ENCODE data around the gene NR2C2AP. TPM values are rescaled to one million over a fixed set of nuclear protein-coding genes. Genes with fewer than 3 reads are reported as not detected.

Gene NR2C2AP
- total and polyA plus RNA-seq, 4 donors = 9.8 to 21.8 (median 12.3) TPM

GRCh38 chr19:19152668-19153384 is 50.4 kb downstream of the NR2C2AP start:
- no peak for DNase-seq
- peaks cover 0 to 4% of the 10 kb centered on the region in 2 donors for H3K36me3 ChIP-seq (ENCODE audit: control insufficient read depth in 1 of 2, insufficient read depth in 2 of 2, low read length in 1 of 2)
- 37 to 50% methylated on average over 13 of the region's 13 CpGs for WGBS, 2 donors
- ATAC-seq (ENCODE audit: low FRiP score) = no peak
- H3K27ac ChIP-seq (ENCODE audit: low read depth in 1 of 2, low read length in 2 of 2) = no peak overlapping the region
- no peak overlapping the region for H3K4me3 ChIP-seq (ENCODE audit: low read length in 2 of 2)
- H3K27me3 ChIP-seq (ENCODE audit: control insufficient read depth in 1 of 2, insufficient read depth in 2 of 2, low read length in 1 of 2) = no peaks in the 10 kb centered on the region
- H3K4me1 ChIP-seq (ENCODE audit: control insufficient read depth in 1 of 2, insufficient read depth in 2 of 2, low read length in 2 of 2) = no peaks in the 10 kb centered on the region
- H3K9me3 ChIP-seq (ENCODE audit: control insufficient read depth, low read length) = no peaks in the 10 kb centered on the region
- intact Hi-C loops (cut with DNase I) = no loop called here

GRCh38 chr19:19151418-19151817 is 51.8 kb downstream of the NR2C2AP start:
- H3K36me3 ChIP-seq (ENCODE audit: control insufficient read depth in 1 of 2, insufficient read depth in 2 of 2, low read length in 1 of 2) = peaks cover 0 to 4% of the 10 kb centered on the region in 2 donors
- no peak overlapping the region for H3K4me3 ChIP-seq (ENCODE audit: low read length in 2 of 2)
- 77 to 83% methylated on average over 11 of the region's 11 CpGs for WGBS, 2 donors
- H3K27ac ChIP-seq (ENCODE audit: low read depth in 1 of 2, low read length in 2 of 2) = no peak overlapping the region
- intact Hi-C loops (cut with DNase I) = no loop called here
- ATAC-seq (ENCODE audit: low FRiP score) (no peak), DNase-seq (no peak)
- no peaks in the 10 kb centered on the region for H3K9me3 ChIP-seq (ENCODE audit: control insufficient read depth, low read length)
- no peaks in the 10 kb centered on the region for H3K4me1 ChIP-seq (ENCODE audit: control insufficient read depth in 1 of 2, insufficient read depth in 2 of 2, low read length in 2 of 2)
- H3K27me3 ChIP-seq (ENCODE audit: control insufficient read depth in 1 of 2, insufficient read depth in 2 of 2, low read length in 1 of 2) = no peaks in the 10 kb centered on the region

Other genes with a start within 250 kb of the NR2C2AP start
- 10 to 100 TPM; 61.0 to 93.1 TPM for gene SUGP2, start 169.9 kb downstream of the NR2C2AP start, total RNA-seq
- gene SUGP2, start 169.9 kb downstream of the NR2C2AP start, polyA plus RNA-seq = 10 to 100 TPM in 1 of 2 donors, 1 to 10 TPM in 1; 7.4 to 61.3 TPM
- gene ARMC6, start 169.8 kb downstream of the NR2C2AP start, total RNA-seq = 10 to 100 TPM; 11.7 to 13.1 TPM
- 10 to 100 TPM in 1 of 2 donors, 1 to 10 TPM in 1; 8.8 to 13.2 TPM for gene ARMC6, start 169.8 kb downstream of the NR2C2AP start, polyA plus RNA-seq
- 10 to 100 TPM in 1 of 2 donors, 1 to 10 TPM in 1; 9.4 to 10.3 TPM for gene SLC25A42, start 139.4 kb downstream of the NR2C2AP start, total RNA-seq
- 10 to 100 TPM in 1 of 2 donors, 1 to 10 TPM in 1; 3.8 to 12.5 TPM for gene SLC25A42, start 139.4 kb downstream of the NR2C2AP start, polyA plus RNA-seq
- gene TMEM161A, start 64.9 kb downstream of the NR2C2AP start, total RNA-seq = 10 to 100 TPM; 11.6 to 18.1 TPM
- gene TMEM161A, start 64.9 kb downstream of the NR2C2AP start, polyA plus RNA-seq = 10 to 100 TPM in 1 of 2 donors, 1 to 10 TPM in 1; 7.6 to 53.3 TPM
- gene MEF2B, start 33.2 kb downstream of the NR2C2AP start, total RNA-seq = 1 to 10 TPM; 1.6 to 2.4 TPM
- gene MEF2B, start 33.2 kb downstream of the NR2C2AP start, polyA plus RNA-seq = 1 to 10 TPM in 1 of 2 donors, not detected in 1; 1.8 TPM
- 10 to 100 TPM; 27.1 to 28.2 TPM for gene BORCS8, start 11.3 kb downstream of the NR2C2AP start, total RNA-seq
- gene BORCS8, start 11.3 kb downstream of the NR2C2AP start, polyA plus RNA-seq = 10 to 100 TPM; 14.4 to 47.9 TPM
- gene RFXANK, start 11.2 kb downstream of the NR2C2AP start, total RNA-seq = 10 to 100 TPM; 33.1 to 44.0 TPM
- gene RFXANK, start 11.2 kb downstream of the NR2C2AP start, polyA plus RNA-seq = 100 to 1,000 TPM in 1 of 2 donors, 10 to 100 TPM in 1; 42.3 to 199 TPM
- gene NCAN, start 8.5 kb upstream of the NR2C2AP start, total RNA-seq = not detected
- not detected for gene NCAN, start 8.5 kb upstream of the NR2C2AP start, polyA plus RNA-seq
- gene TM6SF2, start 69.9 kb upstream of the NR2C2AP start, total RNA-seq = 1 to 10 TPM in 1 of 2 donors, under 1 TPM in 1; 0.23 to 3.1 TPM
- gene TM6SF2, start 69.9 kb upstream of the NR2C2AP start, polyA plus RNA-seq = 10 to 100 TPM in 1 of 2 donors, 1 to 10 TPM in 1; 3.0 to 15.0 TPM
- gene SUGP1, start 117.1 kb upstream of the NR2C2AP start, total RNA-seq = 10 to 100 TPM; 29.0 to 44.3 TPM
- gene SUGP1, start 117.1 kb upstream of the NR2C2AP start, polyA plus RNA-seq = 10 to 100 TPM; 22.0 to 58.4 TPM
- 10 to 100 TPM; 54.0 to 82.8 TPM for gene MAU2, start 117.4 kb upstream of the NR2C2AP start, total RNA-seq
- 10 to 100 TPM; 11.3 to 36.7 TPM for gene MAU2, start 117.4 kb upstream of the NR2C2AP start, polyA plus RNA-seq
- 10 to 100 TPM; 78.6 to 86.7 TPM for gene GATAD2A, start 202.3 kb upstream of the NR2C2AP start, total RNA-seq
- gene GATAD2A, start 202.3 kb upstream of the NR2C2AP start, polyA plus RNA-seq = 10 to 100 TPM; 17.9 to 22.7 TPM

All from aorta (tissue), 5 donors.